Inferior parietal cortex (tissue), 1 donor: ENCODE data around the gene APBB1.

ENCODE experiments used
- DNase-seq: peaks from one replicate; pipeline ENCODE4 v3.0.0-alpha.2; 2016; ENCODE audit errors: extremely low spot score

The APBB1 gene

DNA sequence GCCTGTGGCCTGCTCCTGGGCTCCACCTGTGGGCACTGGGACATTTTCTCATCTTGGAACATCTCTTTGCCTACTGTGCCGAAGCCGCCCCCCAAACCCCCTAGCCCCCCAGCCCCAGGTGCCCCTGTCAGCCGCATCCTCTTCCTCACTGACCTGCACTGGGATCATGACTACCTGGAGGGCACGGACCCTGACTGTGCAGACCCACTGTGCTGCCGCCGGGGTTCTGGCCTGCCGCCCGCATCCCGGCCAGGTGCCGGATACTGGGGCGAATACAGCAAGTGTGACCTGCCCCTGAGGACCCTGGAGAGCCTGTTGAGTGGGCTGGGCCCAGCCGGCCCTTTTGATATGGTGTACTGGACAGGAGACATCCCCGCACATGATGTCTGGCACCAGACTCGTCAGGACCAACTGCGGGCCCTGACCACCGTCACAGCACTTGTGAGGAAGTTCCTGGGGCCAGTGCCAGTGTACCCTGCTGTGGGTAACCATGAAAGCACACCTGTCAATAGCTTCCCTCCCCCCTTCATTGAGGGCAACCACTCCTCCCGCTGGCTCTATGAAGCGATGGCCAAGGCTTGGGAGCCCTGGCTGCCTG, 27.3 kb downstream of the APBB1 start:
- DNase-seq: no peak

DNA sequence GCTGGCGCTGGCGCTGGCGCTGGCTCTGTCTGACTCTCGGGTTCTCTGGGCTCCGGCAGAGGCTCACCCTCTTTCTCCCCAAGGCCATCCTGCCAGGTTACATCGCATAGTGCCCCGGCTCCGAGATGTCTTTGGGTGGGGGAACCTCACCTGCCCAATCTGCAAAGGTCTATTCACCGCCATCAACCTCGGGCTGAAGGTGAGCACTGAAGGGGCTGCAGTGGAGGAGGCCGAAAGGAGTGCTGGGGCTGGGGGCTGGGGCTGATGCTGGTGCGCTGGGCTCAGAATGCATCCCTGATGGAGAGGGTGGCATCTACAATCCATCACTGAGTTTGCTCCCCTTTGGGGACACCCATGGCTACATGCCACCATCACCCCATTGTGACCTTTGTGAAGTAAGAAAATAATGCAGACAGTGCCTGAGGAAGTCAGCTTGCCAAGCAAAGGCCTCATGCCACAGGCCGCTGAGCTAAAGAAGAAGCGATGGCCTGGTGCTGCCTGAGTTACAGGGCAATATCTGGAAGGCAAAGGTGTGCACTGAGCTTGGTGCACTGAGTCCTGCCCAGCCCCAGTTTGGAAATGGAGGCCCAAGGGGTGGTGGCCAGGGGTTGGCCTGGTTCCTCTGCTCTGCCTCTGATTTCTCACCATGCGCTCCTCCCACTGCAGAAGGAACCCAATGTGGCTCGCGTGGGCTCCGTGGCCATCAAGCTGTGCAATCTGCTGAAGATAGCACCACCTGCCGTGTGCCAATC, 28.0 kb downstream of the APBB1 start:
- no peak for DNase-seq

DNA sequence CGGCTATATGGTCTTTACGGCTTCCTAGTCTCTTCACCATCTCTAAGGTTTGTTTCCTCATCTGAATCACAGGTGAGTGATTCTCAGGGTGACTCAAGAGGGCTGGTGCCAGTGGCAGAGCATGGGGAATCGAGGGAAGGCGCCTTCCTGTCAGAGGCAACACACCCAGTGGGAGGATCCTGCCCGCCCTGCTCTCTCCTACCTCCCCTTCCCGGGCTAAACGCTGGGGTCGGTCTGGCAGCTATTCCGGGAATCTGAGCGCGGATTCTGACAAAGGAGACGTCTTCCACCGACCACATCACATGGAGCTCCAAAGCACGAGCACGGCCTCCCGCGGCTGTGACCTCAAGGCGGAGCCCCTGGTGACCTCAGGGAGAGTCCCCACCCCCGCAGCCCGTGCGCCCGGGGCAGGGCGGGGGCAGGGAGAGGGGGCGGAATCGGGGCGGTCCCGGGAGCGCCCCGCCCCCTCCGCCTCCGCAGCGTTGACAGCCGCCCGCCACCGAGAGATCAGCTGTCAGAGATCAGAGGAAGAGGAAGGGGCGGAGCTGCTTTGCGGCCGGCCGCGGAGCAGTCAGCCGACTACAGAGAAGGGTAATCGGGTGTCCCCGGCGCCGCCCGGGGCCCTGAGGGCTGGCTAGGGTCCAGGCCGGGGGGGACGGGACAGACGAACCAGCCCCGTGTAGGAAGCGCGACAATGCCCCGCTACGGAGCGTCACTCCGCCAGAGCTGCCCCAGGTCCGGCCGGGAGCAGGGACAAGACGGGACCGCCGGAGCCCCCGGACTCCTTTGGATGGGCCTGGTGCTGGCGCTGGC, 28.8 kb downstream of the APBB1 start, which contains the start of gene SMPD1:
Gene SMPD1 (plus strand): TSS at position 570 of the 813 bp plus-strand sequence. CDS start 125 bp downstream, at position 695.
- DNase-seq: peak; percentile 87

DNA sequence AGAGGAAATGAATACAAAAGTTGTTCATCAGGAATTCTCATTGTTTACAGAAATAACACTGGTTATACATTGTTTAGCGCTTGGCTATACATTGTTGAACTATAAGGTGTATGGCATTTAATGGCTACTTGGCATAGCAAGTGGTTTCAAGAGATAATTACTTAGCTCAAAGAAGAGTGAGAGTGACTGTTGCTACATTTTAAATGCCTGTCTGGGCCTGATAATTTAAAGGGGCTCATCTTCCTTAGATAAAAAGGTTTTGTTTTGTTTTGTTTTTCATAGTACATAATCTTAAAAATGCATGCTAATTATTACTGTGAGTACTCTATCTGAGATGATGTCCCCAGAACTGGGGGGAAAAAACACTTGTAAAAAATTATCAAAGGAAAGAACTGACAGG, 30.1 kb downstream of the APBB1 start:
- no peak for DNase-seq

DNA sequence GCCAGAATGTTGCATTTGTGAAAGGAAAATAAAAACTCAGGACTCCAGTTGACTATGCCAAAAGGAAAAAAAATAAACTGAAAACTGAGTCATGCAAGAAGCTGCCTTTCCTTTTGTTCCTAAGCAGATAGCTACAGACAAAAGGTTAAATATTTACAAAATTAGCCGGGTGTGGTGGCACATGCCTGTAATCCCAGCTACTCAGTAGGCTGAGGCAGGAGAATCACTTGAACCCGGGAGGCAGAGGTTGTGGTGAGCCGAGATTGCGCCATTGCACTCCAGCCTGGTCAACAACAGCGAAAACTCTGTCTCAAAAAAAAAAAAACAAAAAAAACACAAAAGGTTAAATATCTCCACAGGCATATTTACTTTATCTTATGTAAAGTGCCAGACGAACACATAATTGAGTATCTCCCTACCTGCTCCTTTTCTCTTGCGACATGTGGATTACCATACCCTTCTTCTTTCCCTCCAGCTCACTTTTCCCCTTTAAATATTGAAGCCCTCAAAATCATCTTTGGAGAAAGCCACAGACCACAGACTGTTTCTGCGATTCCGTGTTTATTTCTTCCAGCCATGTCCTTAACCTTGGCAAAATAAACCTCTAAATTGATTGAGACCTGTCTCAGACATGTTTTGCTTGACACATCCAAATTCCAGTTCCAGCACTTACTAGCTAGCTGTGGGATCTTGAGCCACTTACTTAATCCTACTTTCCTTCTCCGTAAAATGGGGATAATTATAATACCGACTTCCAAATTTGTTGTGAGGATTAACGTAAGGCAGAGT, 30.9 kb downstream of the APBB1 start:
- no peak for DNase-seq

DNA sequence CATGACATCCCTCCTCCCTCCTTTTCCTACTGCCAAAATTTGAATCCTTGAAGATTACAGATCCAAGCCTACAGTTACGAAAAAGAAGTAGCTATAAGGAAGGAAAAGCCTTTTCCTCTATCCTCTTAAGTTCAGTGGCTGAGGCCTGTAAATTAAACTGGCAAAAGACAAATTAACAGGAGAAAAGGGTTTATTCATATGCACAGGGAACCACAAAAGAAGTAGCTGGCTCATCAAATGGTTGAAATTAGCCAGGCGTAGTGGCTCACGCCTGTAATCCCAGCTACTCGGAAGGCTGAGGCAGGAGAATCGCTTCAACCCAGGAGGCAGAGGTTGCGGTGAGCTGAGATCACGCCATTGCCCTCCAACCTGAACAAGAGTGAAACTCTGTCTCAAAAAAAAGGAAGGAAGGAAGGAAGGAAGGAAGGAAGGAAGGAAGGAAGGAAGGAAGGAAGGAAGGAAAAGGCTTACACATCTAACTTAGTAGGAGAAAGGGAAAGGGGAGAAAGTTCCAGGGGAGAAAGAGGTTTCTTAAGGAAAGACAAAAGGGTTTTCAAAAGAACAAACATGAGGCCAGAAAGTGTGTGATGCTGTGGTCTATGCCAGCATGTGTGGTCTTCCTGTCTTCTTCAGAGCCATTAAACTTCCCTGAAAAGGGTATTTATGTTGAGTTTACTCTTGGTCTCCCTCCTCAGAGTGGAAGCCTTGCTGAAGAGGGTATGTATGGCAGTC, 33.7 kb downstream of the APBB1 start:
- no peak for DNase-seq

DNA sequence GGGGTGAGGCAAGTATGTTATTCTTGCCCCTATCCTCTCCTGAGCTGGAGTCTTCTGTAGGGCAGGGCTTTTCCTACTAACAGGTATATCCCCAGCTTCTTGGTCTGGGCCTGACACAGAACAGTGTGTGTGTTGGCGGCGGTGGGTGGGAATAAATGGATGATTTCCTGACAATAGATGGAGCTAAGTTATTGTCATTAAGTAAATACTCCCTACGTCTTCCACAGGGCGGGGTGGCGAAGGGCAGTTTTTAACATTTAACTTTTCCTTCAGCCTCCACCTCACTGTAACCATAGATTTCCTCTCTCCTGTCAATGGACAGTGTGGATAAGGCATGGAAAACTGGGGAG, 40.3 kb downstream of the APBB1 start:
- DNase-seq: no peak

DNA sequence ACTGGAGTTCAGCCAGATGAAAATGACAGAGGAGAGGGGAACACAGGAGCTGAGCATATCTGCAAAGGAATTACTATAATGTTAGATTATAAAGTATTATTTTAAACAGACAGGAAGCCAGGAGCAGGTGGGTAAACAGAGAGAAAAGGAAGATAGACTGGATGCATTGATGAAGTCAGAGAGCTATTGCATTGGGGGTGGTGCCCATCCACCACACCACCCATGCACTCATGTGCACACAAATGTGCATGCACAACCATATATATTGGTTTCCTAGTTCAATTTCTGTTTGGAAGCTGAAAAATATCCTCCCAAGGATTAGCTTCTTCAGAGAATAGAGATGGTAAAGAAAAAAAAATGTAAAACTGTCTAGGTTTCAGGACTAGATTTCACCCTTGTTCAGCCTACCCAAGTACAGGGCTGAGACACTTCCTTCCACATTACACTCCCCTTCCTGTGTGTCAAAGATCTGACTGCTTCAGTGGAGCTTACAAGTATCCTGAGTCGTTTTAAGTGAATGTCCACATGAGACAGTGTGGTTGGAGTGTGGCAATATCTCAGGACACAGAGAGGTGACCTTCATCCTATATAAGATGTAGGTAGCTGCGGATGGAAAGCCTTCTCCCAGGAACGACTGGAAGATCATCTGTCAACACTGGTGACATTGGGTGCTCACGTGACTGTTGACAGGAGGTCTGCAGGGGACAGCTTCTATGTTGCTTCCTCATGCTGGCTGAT, 40.8 kb downstream of the APBB1 start:
- no peak for DNase-seq

DNA sequence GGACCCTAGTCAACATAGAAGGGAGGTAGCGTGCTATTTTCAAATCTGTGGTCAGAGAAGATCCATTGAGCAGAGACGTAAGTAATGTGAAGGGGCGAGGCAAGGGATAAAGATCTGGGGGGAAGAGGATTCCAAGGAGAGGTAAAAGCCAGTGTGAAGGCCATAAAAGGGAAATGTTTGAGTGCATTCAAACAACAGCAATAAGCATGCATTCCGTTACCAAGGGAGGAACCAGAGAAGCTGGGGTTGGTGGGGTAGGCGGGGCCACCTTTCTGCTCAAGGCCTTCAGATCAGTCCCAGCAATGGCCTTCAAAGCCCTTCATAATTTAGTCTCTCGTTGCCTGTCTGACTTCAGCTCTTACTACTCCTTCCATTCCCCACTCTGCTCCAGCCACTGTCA, 47.1 kb downstream of the APBB1 start:
- no peak for DNase-seq

DNA sequence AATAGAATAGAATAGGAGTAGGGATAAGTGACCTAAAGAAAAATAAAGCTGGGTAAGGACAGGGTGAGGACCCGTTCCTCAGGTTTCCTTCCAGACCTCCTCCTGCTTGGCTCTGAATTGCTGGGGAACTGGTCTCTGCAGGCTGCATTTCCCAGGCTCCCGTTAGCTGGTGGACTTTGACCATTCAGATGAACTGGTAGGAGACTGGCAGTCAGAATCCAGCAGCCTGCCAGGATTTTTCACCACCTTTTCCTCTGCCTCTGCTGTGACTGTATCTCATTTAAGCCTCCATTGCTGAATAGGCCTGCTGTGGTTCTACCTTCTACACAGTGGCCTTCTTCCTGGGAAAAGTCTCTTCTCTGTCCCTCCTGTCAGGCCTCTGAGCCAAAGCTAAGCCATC, 53.2 kb downstream of the APBB1 start:
- no peak for DNase-seq

DNA sequence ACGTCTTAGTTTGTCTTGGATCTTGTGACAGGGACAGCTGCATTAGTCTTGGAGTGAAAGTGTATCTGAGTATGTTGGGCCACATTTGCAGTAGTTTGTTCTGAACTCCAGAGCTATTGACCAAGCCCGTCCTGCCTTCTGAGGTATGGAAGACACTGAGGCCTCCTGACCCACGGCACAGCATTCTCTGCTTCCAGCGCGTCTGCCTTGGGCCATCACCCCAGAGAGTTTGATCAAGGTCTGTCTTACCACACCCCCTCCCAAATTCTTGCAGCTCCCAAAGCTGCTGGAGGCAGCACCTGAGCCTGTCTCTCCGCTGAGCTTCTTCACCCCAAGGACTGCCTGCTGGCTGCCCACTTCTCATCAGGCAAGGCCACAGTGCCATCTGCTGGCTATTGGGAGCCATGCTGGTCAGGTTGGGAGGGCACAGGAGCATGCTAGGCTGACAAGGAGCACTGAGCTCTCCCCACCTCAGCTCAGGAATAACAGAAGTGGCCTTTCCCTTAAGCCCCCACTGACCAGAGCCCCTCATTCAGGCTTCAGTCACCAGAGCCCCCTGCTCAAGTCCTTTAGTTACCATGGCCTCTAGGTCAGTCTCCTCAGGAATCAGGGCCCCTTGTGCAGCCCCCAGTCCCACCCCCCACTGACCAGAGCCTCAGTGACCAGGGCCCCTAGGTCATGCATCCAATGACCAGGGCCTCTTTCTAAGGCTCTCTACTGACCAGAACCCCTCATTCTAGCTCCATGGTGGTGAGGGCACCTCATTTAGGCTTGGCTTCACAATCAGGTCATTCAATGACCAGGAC, 55.8 kb downstream of the APBB1 start:
- peak; percentile 81 for DNase-seq

DNA sequence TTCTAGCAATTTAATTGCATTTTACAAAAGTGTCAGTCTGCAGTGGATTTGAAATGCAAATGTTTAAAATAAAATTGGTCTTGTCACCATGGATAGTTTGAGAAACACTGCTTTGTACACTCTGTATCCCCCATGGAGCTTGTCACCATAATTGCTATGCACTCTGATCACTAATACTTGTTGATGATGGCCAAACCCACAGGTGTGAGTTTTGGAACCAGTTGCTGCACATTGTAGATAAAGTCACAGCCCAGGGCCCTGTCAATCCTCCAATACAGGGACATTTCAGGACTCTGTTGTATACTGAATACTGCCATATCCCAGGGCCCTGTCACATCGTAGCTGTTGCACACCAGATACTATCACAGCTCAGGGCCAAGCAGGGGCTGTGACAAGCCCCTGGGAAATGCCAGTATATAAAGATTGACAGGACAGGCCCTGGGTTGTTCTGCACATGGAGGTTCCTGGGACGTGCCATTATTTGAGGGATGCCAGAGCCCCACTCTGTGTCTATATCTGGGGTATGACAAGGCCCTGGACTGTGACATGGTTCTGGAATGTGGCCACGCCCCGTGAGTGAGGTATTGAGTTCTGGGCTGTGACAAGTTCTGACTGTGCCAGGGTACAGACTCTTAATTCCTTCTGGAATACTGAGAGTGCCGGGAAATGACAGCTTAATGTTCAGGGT, 56.6 kb downstream of the APBB1 start:
- DNase-seq: no peak

DNA sequence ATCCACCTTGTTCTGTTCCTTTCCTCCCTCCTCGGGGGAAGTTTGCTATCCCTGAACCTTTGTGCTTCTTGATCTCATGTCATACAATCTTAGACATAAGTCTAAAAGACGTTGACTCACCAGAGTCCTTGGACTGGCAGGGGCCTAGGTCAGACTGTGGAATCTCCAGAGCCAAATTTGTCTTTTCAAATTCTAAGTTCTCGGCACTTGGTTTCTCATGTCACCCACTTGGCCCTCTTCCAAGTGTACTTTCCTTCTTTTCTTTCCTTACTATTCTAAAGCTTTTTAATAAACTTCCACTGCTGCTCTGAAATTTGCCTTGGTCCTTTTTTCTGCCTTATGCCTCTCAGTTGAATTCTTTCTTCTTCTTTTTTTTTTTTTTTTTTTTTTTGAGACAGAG, 58.7 kb downstream of the APBB1 start:
- DNase-seq: no peak

DNA sequence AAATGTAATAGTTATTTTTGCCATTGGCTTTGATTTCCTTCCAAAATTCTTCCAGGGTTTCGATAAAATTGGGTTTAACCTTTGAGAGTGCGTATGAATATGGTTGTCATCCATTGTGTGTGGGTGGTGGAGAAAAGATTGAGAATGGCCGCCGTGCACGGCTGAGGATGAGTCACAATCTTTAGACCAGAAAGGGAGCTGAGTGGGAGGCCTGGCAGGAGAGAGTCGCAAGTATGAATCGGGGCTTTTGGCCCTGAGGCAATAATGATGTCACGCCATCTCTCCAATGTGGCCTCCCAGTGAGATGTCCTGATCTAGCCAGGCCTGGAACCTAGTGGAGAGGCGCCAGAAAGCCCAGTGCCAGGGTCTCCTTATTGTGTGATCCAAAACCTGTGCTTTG, 61.7 kb downstream of the APBB1 start:
- peak; percentile 74 for DNase-seq

DNA sequence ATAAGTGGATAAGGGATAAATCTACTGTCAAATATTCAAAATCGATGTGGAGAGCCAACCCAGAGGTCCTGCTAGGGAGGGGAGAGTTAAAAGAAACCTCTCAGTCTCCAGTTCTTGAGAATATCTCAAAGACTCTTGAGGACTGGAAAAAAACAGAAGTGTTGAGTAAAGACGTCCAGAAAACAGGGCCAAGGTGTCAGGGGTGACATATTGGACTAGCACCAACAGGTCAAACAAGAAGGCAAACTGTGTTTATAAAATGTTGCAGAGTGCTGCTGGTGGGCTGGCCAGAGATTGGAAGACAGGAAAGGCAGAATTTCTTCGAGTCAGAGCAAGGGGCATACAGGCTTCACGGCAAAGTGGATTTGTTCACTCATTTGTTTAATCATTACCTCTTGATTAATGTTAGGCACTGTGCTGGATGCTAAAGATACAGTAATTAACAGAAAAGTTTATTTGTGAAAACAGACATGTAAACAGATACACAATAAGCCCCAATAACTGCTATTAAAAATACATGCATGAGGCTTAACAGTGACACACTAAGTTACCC, 62.3 kb downstream of the APBB1 start:
- no peak for DNase-seq

DNA sequence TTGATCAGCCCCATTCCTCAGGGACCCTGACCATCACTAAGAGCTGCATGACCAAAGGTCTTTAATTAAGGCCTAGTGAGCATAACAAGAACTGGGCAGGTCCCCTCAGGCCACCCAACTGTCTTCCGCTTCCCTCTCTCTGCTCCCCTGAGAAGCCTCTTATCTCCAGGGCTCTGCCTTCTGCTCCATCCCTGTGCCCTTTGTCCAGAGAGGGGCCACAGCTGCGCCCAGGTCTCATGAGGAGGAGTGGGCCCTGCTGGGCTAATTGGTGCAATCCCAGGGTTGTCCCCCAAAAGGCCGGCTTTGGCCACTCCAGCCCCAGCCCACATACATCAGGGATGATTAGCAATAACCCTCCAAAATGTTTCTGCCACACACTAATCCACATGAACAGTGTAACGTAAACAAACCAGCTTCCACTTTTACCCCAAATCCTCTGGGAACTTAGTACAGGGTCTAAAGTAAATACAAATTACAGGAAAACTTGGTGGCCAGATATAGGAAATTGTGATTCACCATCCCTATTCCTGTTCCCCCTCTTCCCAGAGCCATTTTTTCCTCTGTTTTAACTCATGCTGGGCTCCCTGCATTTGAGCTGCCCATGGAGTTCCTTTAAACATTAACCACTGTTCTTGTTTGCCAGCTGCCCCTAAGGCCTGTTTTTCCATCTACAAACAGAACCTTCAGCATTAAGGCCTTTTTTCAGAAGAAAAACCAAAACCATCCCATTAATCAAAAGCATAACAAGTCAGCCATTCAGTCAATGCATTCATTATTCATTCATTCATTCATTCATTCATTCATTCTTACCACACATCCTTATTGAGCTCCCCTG, 64.0 kb downstream of the APBB1 start:
- DNase-seq: no peak

DNA sequence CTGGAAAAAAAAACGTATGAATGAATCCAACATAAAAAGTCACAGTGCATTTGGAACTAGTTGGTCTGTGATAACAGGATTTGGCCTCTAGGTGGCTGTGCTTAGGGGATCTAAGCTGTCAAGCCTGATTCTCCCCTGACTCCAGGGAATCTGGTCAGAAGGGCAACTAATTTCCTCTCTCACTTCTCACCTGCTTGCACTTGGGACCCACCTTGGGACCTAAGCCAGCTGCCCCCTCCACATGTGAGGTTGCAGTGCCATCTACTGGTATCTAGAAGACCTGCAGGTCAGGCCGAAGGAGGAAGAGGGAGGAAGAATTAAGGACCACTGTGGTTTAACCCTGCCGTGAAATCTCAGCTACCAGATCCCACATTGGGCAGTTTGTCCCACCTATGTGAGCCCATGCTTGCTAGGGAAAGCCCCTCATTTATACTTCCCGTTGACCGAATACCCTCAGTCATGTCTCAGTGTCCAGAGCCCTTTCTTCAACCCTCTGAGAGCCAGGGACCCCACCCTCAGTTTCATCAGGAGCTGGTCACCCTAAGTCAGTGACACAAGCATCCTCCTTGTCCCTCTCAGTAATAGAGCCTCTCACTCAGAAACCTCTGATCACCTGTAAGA, 65.4 kb downstream of the APBB1 start:
- DNase-seq: peak; percentile 63
